ENCODE results near the gene CDC42EP1.

The CDC42EP1 gene

GRCh38 chr22:37569009-37569920, 9.0 kb downstream of the CDC42EP1 start:
- H3K36me3 ChIP-seq (ENCODE audit: insufficient read depth, low read length) = no peaks in the 10 kb centered on the region
- peaks cover 15% of the 10 kb centered on the region for H3K4me1 ChIP-seq (ENCODE audit: insufficient read depth, low read length, poor library complexity, severe bottlenecking)
- H3F3A ChIP-seq (ENCODE audit: low read depth) = no peaks in the 10 kb centered on the region
- no peak overlapping the region for H2AFZ ChIP-seq (ENCODE audit: low read length)
- no peak overlapping the region for H3K9ac ChIP-seq (ENCODE audit: low read depth, low read length, poor library complexity, severe bottlenecking)
- no peaks in the 10 kb centered on the region for H3K9me3 ChIP-seq (ENCODE audit: insufficient read depth, low read depth, low read length)
- H3K27me3 ChIP-seq (ENCODE audit: insufficient read depth, low read length, poor library complexity, severe bottlenecking) = peaks cover 60% of the 10 kb centered on the region
- no peaks in the 10 kb centered on the region for H3K79me2 ChIP-seq (ENCODE audit: insufficient read depth, low read length)
- no peak overlapping the region for H3K4me3 ChIP-seq (ENCODE audit: low read length, poor library complexity, severe bottlenecking)
- no peaks in the 10 kb centered on the region for H3K9me2 ChIP-seq (replicated peaks; ENCODE audit: low read depth, low read length)
- H4K20me1 ChIP-seq (ENCODE audit: insufficient read depth, low read length, poor library complexity, severe bottlenecking) = peaks cover 3% of the 10 kb centered on the region
- no peak for TF ChIP-seq EZH2phosphoT487 (IDR thresholded peaks at IDR 0.05; ENCODE audit: borderline replicate concordance)
- TF ChIP-seq CTCF (conservative IDR thresholded peaks at IDR 0.05; ENCODE audit: low read length) = no peak
- H3K4me2 ChIP-seq (ENCODE audit: low read depth, low read length, poor library complexity, severe bottlenecking) = no peak overlapping the region

- H4K20me1 ChIP-seq (ENCODE audit: insufficient read depth, low read length, poor library complexity, severe bottlenecking) = peaks cover 3% of the 10 kb centered on the region
- H3K4me2 ChIP-seq (ENCODE audit: low read depth, low read length, poor library complexity, severe bottlenecking) = no peak overlapping the region
- no peak overlapping the region for H3K9ac ChIP-seq (ENCODE audit: low read depth, low read length, poor library complexity, severe bottlenecking)
- no peaks in the 10 kb centered on the region for H3K36me3 ChIP-seq (ENCODE audit: insufficient read depth, low read length)
- H3K79me2 ChIP-seq (ENCODE audit: insufficient read depth, low read length) = no peaks in the 10 kb centered on the region
- H3K9me2 ChIP-seq (replicated peaks; ENCODE audit: low read depth, low read length) = no peaks in the 10 kb centered on the region
- TF ChIP-seq CTCF (conservative IDR thresholded peaks at IDR 0.05; ENCODE audit: low read length) (no peak), EZH2phosphoT487 (IDR thresholded peaks at IDR 0.05; ENCODE audit: borderline replicate concordance) (no peak)
- H3K27me3 ChIP-seq (ENCODE audit: insufficient read depth, low read length, poor library complexity, severe bottlenecking) = peaks cover 55% of the 10 kb centered on the region
- no peak overlapping the region for H3K4me3 ChIP-seq (ENCODE audit: low read length, poor library complexity, severe bottlenecking)
- H3F3A ChIP-seq (ENCODE audit: low read depth) = no peaks in the 10 kb centered on the region
- H3K9me3 ChIP-seq (ENCODE audit: insufficient read depth, low read depth, low read length) = no peaks in the 10 kb centered on the region
- H2AFZ ChIP-seq (ENCODE audit: low read length) = no peak overlapping the region
- peaks cover 15% of the 10 kb centered on the region for H3K4me1 ChIP-seq (ENCODE audit: insufficient read depth, low read length, poor library complexity, severe bottlenecking)
Measured at GRCh38 chr22:37569921-37570660, 9.8 kb downstream of the CDC42EP1 start.

- peaks cover 3% of the 10 kb centered on the region for H4K20me1 ChIP-seq (ENCODE audit: insufficient read depth, low read length, poor library complexity, severe bottlenecking)
Measured at GRCh38 chr22:37570661-37570976, 10.3 kb downstream of the CDC42EP1 start.

More at GRCh38 chr22:37570661-37570976, 10.3 kb downstream of the CDC42EP1 start:
- Histone ChIP-seq H3K9ac (ENCODE audit: low read depth, low read length, poor library complexity, severe bottlenecking) (no peak overlapping the region), H2AFZ (ENCODE audit: low read length) (no peak overlapping the region), H3K36me3 (ENCODE audit: insufficient read depth, low read length) (no peaks in the 10 kb centered on the region), H3K27me3 (ENCODE audit: insufficient read depth, low read length, poor library complexity, severe bottlenecking) (peaks cover 49% of the 10 kb centered on the region), H3K4me1 (ENCODE audit: insufficient read depth, low read length, poor library complexity, severe bottlenecking) (peaks cover 15% of the 10 kb centered on the region), H3K9me2 (replicated peaks; ENCODE audit: low read depth, low read length) (no peaks in the 10 kb centered on the region), H3K9me3 (ENCODE audit: insufficient read depth, low read depth, low read length) (no peaks in the 10 kb centered on the region), H3F3A (ENCODE audit: low read depth) (no peaks in the 10 kb centered on the region), H3K4me3 (ENCODE audit: low read length, poor library complexity, severe bottlenecking) (no peak overlapping the region), H3K4me2 (ENCODE audit: low read depth, low read length, poor library complexity, severe bottlenecking) (no peak overlapping the region), H3K79me2 (ENCODE audit: insufficient read depth, low read length) (no peaks in the 10 kb centered on the region)
- TF ChIP-seq EZH2phosphoT487 (IDR thresholded peaks at IDR 0.05; ENCODE audit: borderline replicate concordance) (no peak), CTCF (conservative IDR thresholded peaks at IDR 0.05; ENCODE audit: low read length) (no peak)
